Activated CD4-positive, alpha-beta T cell treated with anti-CD3 and anti-CD28 coated beads, Interleukin-2, Interleukin-4, amounts not matched to agents 100 ng/mL and 50 ng/mL, durations not matched to agents 16 hours and 8 hours (primary cell): Measurements from ENCODE around the gene WWOX.

Experiments used
- DNase-seq: peaks from one replicate; pipeline ENCODE4 v3.0.0-alpha.2; 2020; ENCODE audit warnings: low spot score

WWOX gene

GRCh38 chr16:78195797-78196196, 96.3 kb downstream of the WWOX start:
- no peak for DNase-seq

GRCh38 chr16:78196502-78196901, 97.0 kb downstream of the WWOX start:
- no peak for DNase-seq

- no peak for DNase-seq
These were observed 98.8 kb downstream of the WWOX start for GRCh38 chr16:78198288-78198687.

GRCh38 chr16:78199325-78200022, 100.0 kb downstream of the WWOX start:
- DNase-seq: no peak

GRCh38 chr16:78200023-78200389, 100.6 kb downstream of the WWOX start:
- no peak for DNase-seq

- DNase-seq: no peak
These were observed 101.2 kb downstream of the WWOX start for GRCh38 chr16:78200623-78201096.

GRCh38 chr16:78205506-78205905, 106.1 kb downstream of the WWOX start:
- DNase-seq: no peak

- DNase-seq: no peak
These were observed 107.3 kb downstream of the WWOX start for GRCh38 chr16:78206623-78207223.

- no peak for DNase-seq
These were observed 110.7 kb downstream of the WWOX start for GRCh38 chr16:78209951-78210661.

- DNase-seq: no peak
These were observed 111.7 kb downstream of the WWOX start for GRCh38 chr16:78211020-78211599.

GRCh38 chr16:78211946-78212345, 112.5 kb downstream of the WWOX start:
- DNase-seq: no peak

GRCh38 chr16:78212674-78213073, 113.2 kb downstream of the WWOX start:
- DNase-seq: no peak

GRCh38 chr16:78213751-78214150, 114.3 kb downstream of the WWOX start:
- DNase-seq: no peak

GRCh38 chr16:78215222-78215621, 115.8 kb downstream of the WWOX start:
- no peak for DNase-seq

- DNase-seq: no peak
These were observed 116.8 kb downstream of the WWOX start for GRCh38 chr16:78216166-78216745.

- DNase-seq: no peak
These were observed 117.8 kb downstream of the WWOX start for GRCh38 chr16:78217276-78217675.

- DNase-seq: no peak
These were observed 118.8 kb downstream of the WWOX start for GRCh38 chr16:78218279-78218678.

- no peak for DNase-seq
These were observed 119.6 kb downstream of the WWOX start for GRCh38 chr16:78218856-78219651.

GRCh38 chr16:78220571-78220970, 121.1 kb downstream of the WWOX start:
- DNase-seq: no peak

- no peak for DNase-seq
These were observed 122.4 kb downstream of the WWOX start for GRCh38 chr16:78221892-78222291.

GRCh38 chr16:78224342-78224741, 124.9 kb downstream of the WWOX start:
- no peak for DNase-seq

- DNase-seq: no peak
These were observed 126.5 kb downstream of the WWOX start for GRCh38 chr16:78225919-78226318.
